Placental epithelial cell (primary cell): Measurements from ENCODE around the gene NRG4. TPM values are rescaled to one million over a fixed set of nuclear protein-coding genes. Genes with fewer than 3 reads are reported as not detected.

Experiments
- small RNA-seq: library from RNA; depleted of rRNA; stranded (forward); fragments of <200 nt; gene quantifications from one replicate; pipeline ENCODE3, GENCODE V24; 2012
- total RNA-seq: library from RNA; depleted of rRNA; stranded (reverse); fragments of >200 nt; gene quantifications from 2 replicates; pipeline ENCODE4 v1.2.3, GENCODE V29; 2012

NRG4 gene, protein sequence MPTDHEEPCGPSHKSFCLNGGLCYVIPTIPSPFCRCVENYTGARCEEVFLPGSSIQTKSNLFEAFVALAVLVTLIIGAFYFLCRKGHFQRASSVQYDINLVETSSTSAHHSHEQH
- 1.6 and 5.1 TPM in 2 replicates for total RNA-seq

GRCh38 chr15:76011627-76012551 lies at the start of gene NRG4:
Gene NRG4, minus strand, starts transcription at chr15:76012424. Its CDS starts 1,194 bp downstream, at chr15:76011230.

GRCh38 chr15:76059320-76060117 lies 47.3 kb upstream of the NRG4 start, which contains the start of gene TMEM266:
Gene TMEM266, plus strand, starts transcription at chr15:76059985. Its CDS starts 74,279 bp downstream, at chr15:76134264.

GRCh38 chr15:75903331-75904239 lies 108.6 kb downstream of the NRG4 start, which contains the start of gene FBXO22:
Gene FBXO22, plus strand, starts transcription at chr15:75903878. Its CDS starts 86 bp downstream, at chr15:75903964.

Small RNA genes lying within 50 kb of the gene (small RNA-seq; reads per million reads assigned to genes)
- gene RN7SL510P = not detected

Other genes starting within 250 kb of the NRG4 start
- 57.2 and 60.5 TPM in 2 replicates for gene UBE2Q2, start 169.0 kb downstream of the NRG4 start, total RNA-seq
- gene FBXO22, start 108.5 kb downstream of the NRG4 start, total RNA-seq = 22.4 and 48.3 TPM in 2 replicates
- 3.0 and 3.1 TPM in 2 replicates for gene TMEM266, start 47.6 kb upstream of the NRG4 start, total RNA-seq